IPS-15b (cell line): Measurements from ENCODE around the gene PLEKHA7.
A peak's percentile ranks its signal among the peaks of the same experiment; 100 is the strongest.

Experiments used
- H3K27me3 ChIP-seq: one replicate; pipeline ENCODE4 v1.6.1; 2013; ENCODE audit warnings: low read length; ENCODE audit not compliant: control insufficient read depth, insufficient read depth
- H3K36me3 ChIP-seq: one replicate; pipeline ENCODE4 v1.6.1; 2013; ENCODE audit warnings: low read length; ENCODE audit not compliant: control insufficient read depth, insufficient read depth
- H3K4me1 ChIP-seq: one replicate; pipeline ENCODE4 v1.6.1; 2013; ENCODE audit warnings: mild to moderate bottlenecking, low read length; ENCODE audit not compliant: control insufficient read depth, insufficient read depth
- H3K4me3 ChIP-seq: one replicate; pipeline ENCODE4 v1.5.1; 2013; ENCODE audit warnings: low read depth, low read length
- H3K9ac ChIP-seq: one replicate; pipeline ENCODE4 v1.6.1; 2013; ENCODE audit warnings: low read depth, mild to moderate bottlenecking, low read length
- H3K9me3 ChIP-seq: one replicate; pipeline ENCODE4 v1.6.1; 2013; ENCODE audit warnings: mild to moderate bottlenecking, low read length; ENCODE audit not compliant: control insufficient read depth, insufficient read depth

The PLEKHA7 gene

GRCh38 chr11:16862726-16863125 lies 151.5 kb downstream of the PLEKHA7 start:
- Histone ChIP-seq H3K4me3 (no peak overlapping the region), H3K9ac (no peak overlapping the region), H3K4me1 (no peaks in the 10 kb centered on the region), H3K9me3 (no peaks in the 10 kb centered on the region), H3K36me3 (no peaks in the 10 kb centered on the region), H3K27me3 (no peaks in the 10 kb centered on the region)

- no peak overlapping the region for H3K4me3 ChIP-seq
- H3K9me3 ChIP-seq, result no peaks in the 10 kb centered on the region
- H3K27me3 ChIP-seq, result no peaks in the 10 kb centered on the region
- H3K4me1 ChIP-seq, result no peaks in the 10 kb centered on the region
- peak overlapping the region; percentile 54 for H3K9ac ChIP-seq
- H3K36me3 ChIP-seq, result no peaks in the 10 kb centered on the region
These were observed 152.4 kb downstream of the PLEKHA7 start for GRCh38 chr11:16861862-16862261.

- Histone ChIP-seq H3K27me3 (no peaks in the 10 kb centered on the region), H3K4me3 (no peak overlapping the region), H3K9ac (no peak overlapping the region), H3K9me3 (no peaks in the 10 kb centered on the region), H3K4me1 (no peaks in the 10 kb centered on the region), H3K36me3 (no peaks in the 10 kb centered on the region)
These were observed 153.6 kb downstream of the PLEKHA7 start for GRCh38 chr11:16860617-16861016.

GRCh38 chr11:16859651-16860050 lies 154.6 kb downstream of the PLEKHA7 start:
- no peak overlapping the region for H3K4me3 ChIP-seq
- H3K36me3 ChIP-seq, result no peaks in the 10 kb centered on the region
- no peak overlapping the region for H3K9ac ChIP-seq
- H3K4me1 ChIP-seq, result no peaks in the 10 kb centered on the region
- H3K9me3 ChIP-seq, result no peaks in the 10 kb centered on the region
- no peaks in the 10 kb centered on the region for H3K27me3 ChIP-seq

GRCh38 chr11:16857186-16857585 lies 157.0 kb downstream of the PLEKHA7 start:
- Histone ChIP-seq H3K9me3 (no peaks in the 10 kb centered on the region), H3K4me3 (no peak overlapping the region), H3K9ac (no peak overlapping the region), H3K4me1 (no peaks in the 10 kb centered on the region), H3K36me3 (no peaks in the 10 kb centered on the region), H3K27me3 (no peaks in the 10 kb centered on the region)

- no peaks in the 10 kb centered on the region for H3K27me3 ChIP-seq
- H3K4me1 ChIP-seq, result no peaks in the 10 kb centered on the region
- H3K9me3 ChIP-seq, result no peaks in the 10 kb centered on the region
- H3K9ac ChIP-seq, result no peak overlapping the region
- H3K4me3 ChIP-seq, result no peak overlapping the region
- no peaks in the 10 kb centered on the region for H3K36me3 ChIP-seq
These were observed 158.2 kb downstream of the PLEKHA7 start for GRCh38 chr11:16856022-16856471.

- Histone ChIP-seq H3K36me3 (no peaks in the 10 kb centered on the region), H3K9ac (no peak overlapping the region), H3K9me3 (no peaks in the 10 kb centered on the region), H3K4me3 (no peak overlapping the region), H3K4me1 (no peaks in the 10 kb centered on the region), H3K27me3 (no peaks in the 10 kb centered on the region)
These were observed 159.2 kb downstream of the PLEKHA7 start for GRCh38 chr11:16854979-16855378.

GRCh38 chr11:16853859-16854258 lies 160.4 kb downstream of the PLEKHA7 start:
- Histone ChIP-seq H3K9ac (no peak overlapping the region), H3K9me3 (no peaks in the 10 kb centered on the region), H3K4me1 (no peaks in the 10 kb centered on the region), H3K36me3 (no peaks in the 10 kb centered on the region), H3K27me3 (no peaks in the 10 kb centered on the region), H3K4me3 (no peak overlapping the region)

- no peaks in the 10 kb centered on the region for H3K27me3 ChIP-seq
- H3K4me3 ChIP-seq, result no peak overlapping the region
- H3K4me1 ChIP-seq, result no peaks in the 10 kb centered on the region
- no peaks in the 10 kb centered on the region for H3K9me3 ChIP-seq
- no peak overlapping the region for H3K9ac ChIP-seq
- H3K36me3 ChIP-seq, result no peaks in the 10 kb centered on the region
These were observed 160.9 kb downstream of the PLEKHA7 start for GRCh38 chr11:16853266-16853665.

GRCh38 chr11:16846305-16846704 lies 167.9 kb downstream of the PLEKHA7 start:
- no peaks in the 10 kb centered on the region for H3K9me3 ChIP-seq
- H3K4me3 ChIP-seq, result no peak overlapping the region
- H3K27me3 ChIP-seq, result no peaks in the 10 kb centered on the region
- peaks cover 4% of the 10 kb centered on the region for H3K36me3 ChIP-seq
- no peaks in the 10 kb centered on the region for H3K4me1 ChIP-seq
- no peak overlapping the region for H3K9ac ChIP-seq

- Histone ChIP-seq H3K9ac (no peak overlapping the region), H3K9me3 (no peaks in the 10 kb centered on the region), H3K4me3 (no peak overlapping the region), H3K4me1 (no peaks in the 10 kb centered on the region), H3K36me3 (peaks cover 4% of the 10 kb centered on the region), H3K27me3 (no peaks in the 10 kb centered on the region)
These were observed 169.9 kb downstream of the PLEKHA7 start for GRCh38 chr11:16844268-16844771.

- H3K4me3 ChIP-seq, result no peak overlapping the region
- H3K9ac ChIP-seq, result no peak overlapping the region
- H3K9me3 ChIP-seq, result no peaks in the 10 kb centered on the region
- no peaks in the 10 kb centered on the region for H3K27me3 ChIP-seq
- peaks cover 4% of the 10 kb centered on the region for H3K36me3 ChIP-seq
- no peaks in the 10 kb centered on the region for H3K4me1 ChIP-seq
These were observed 170.9 kb downstream of the PLEKHA7 start for GRCh38 chr11:16843294-16843693.
